Endothelial cell of umbilical vein (primary cell): ENCODE results near the gene HLA-B.

ENCODE experiments used
- CTCF ChIP-seq, 2 donors: IDR thresholded peaks; 1 replicate in 1 of 2; 2 replicates in 1 of 2; pipeline ENCODE4 v1.5.1; 2011; ENCODE audit warnings: low read length in 2 of 2, mild to moderate bottlenecking in 2 of 2, moderate library complexity in 2 of 2, control low read depth in 1 of 2, inconsistent platforms in 1 of 2, low read depth in 1 of 2; ENCODE audit not compliant: insufficient read depth in 1 of 2; ENCODE audit errors: extremely low read depth in 1 of 2
- EZH2 ChIP-seq: IDR thresholded peaks from 2 replicates; pipeline ENCODE4 v1.6.1; 2012; ENCODE audit warnings: borderline replicate concordance, low read depth, mild to moderate bottlenecking, moderate library complexity, low read length, inconsistent platforms; ENCODE audit not compliant: severe bottlenecking
- POLR2A ChIP-seq: IDR thresholded peaks from 2 replicates; pipeline ENCODE4 v1.6.1; 2012; ENCODE audit warnings: low read depth, mild to moderate bottlenecking, control low read depth, low read length
- POLR2AphosphoS5 ChIP-seq: IDR thresholded peaks from 2 replicates; pipeline ENCODE4 v1.6.1; 2012; ENCODE audit warnings: low read depth, mild to moderate bottlenecking, control low read depth, low read length, moderate library complexity; ENCODE audit not compliant: insufficient read depth
- TF ChIP-seq, protein P1 (sequence below): IDR thresholded peaks from 2 replicates; pipeline ENCODE4 v1.6.1; 2011; ENCODE audit not compliant: insufficient read depth, insufficient read length

DNA sequence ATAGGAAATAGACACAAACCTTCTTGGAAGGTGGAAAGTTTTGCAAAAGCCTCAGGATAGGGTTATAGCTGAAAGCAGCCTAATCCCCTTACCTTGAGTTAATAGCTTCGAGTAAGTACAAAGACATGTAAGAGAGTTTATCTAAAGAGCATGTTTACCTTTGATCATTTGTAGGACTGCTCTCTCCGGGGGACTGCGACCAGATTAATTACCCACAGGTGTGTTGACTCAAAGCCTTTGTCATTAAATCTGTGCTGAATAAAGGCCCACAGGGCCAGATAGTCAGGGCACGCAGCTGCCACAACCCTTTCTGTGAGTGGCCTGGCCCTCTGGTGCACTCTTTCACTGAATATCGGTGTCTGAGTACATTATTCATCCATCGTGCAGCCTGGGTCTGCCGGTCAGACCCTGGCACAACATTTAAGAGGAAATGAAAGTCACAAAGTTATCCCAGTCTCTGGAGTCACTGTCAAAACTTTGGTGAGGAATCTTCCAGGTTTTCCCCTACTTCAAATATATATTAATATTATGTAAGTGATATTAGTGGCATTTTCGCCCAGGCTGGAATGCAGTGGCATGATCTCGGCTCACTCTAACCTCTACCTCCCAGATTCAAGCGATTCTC lies 41.0 kb upstream of the HLA-B start:
- TF ChIP-seq POLR2A (no peak), CTCF (IDR thresholded peaks at IDR 0.05; ENCODE audit: extremely low read depth in 1 of 2, insufficient read depth in 1 of 2, low read depth in 1 of 2, low read length in 2 of 2) (no peak), EZH2 (no peak), POLR2AphosphoS5 (no peak)
- TF ChIP-seq, protein P1, sequence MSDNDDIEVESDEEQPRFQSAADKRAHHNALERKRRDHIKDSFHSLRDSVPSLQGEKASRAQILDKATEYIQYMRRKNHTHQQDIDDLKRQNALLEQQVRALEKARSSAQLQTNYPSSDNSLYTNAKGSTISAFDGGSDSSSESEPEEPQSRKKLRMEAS = no peak
